ENCODE measurements around the gene SUSD5.
A peak's percentile ranks its signal among the peaks of the same experiment; 100 is the strongest.

The SUSD5 gene

GRCh38 chr3:33119891-33120290 is 98.7 kb downstream of the SUSD5 start:
- Histone ChIP-seq H2AFZ (no peak overlapping the region), H3K36me3 (ENCODE audit: control insufficient read depth, insufficient read depth, low read length) (no peaks in the 10 kb centered on the region), H3K4me1 (peaks cover 5% of the 10 kb centered on the region), H3K9me3 (ENCODE audit: control insufficient read depth, low read length) (no peaks in the 10 kb centered on the region), H3K27me3 (ENCODE audit: control insufficient read depth, insufficient read depth, low read length) (no peaks in the 10 kb centered on the region), H3K27ac (no peak overlapping the region), H3K9ac (no peak overlapping the region), H3K79me2 (no peaks in the 10 kb centered on the region), H3K4me3 (ENCODE audit: low read depth, low read length) (no peak overlapping the region), H3K4me2 (ENCODE audit: low read length) (no peak overlapping the region)
- TF ChIP-seq CTCF (IDR thresholded peaks at IDR 0.05): no peak

GRCh38 chr3:33117461-33117860 is 101.1 kb downstream of the SUSD5 start:
- Histone ChIP-seq H3K9ac (no peak overlapping the region), H3K79me2 (no peaks in the 10 kb centered on the region), H3K36me3 (ENCODE audit: control insufficient read depth, insufficient read depth, low read length) (no peaks in the 10 kb centered on the region), H2AFZ (no peak overlapping the region), H3K4me3 (ENCODE audit: low read depth, low read length) (no peak overlapping the region), H3K4me1 (peaks cover 6% of the 10 kb centered on the region), H3K4me2 (ENCODE audit: low read length) (no peak overlapping the region), H3K9me3 (ENCODE audit: control insufficient read depth, low read length) (no peaks in the 10 kb centered on the region), H3K27me3 (ENCODE audit: control insufficient read depth, insufficient read depth, low read length) (no peaks in the 10 kb centered on the region), H3K27ac (no peak overlapping the region)
- no peak for TF ChIP-seq CTCF (IDR thresholded peaks at IDR 0.05)

GRCh38 chr3:33115024-33115768 is 103.4 kb downstream of the SUSD5 start:
- no peaks in the 10 kb centered on the region for H3K79me2 ChIP-seq
- H2AFZ ChIP-seq: peak overlapping the region; percentile 63
- peak overlapping the region; percentile 64 for H3K4me3 ChIP-seq (ENCODE audit: low read depth, low read length)
- no peak for TF ChIP-seq CTCF (IDR thresholded peaks at IDR 0.05)
- peak overlapping the region; percentile 57 for H3K27ac ChIP-seq
- no peaks in the 10 kb centered on the region for H3K27me3 ChIP-seq (ENCODE audit: control insufficient read depth, insufficient read depth, low read length)
- H3K9ac ChIP-seq: no peak overlapping the region
- no peaks in the 10 kb centered on the region for H3K9me3 ChIP-seq (ENCODE audit: control insufficient read depth, low read length)
- no peaks in the 10 kb centered on the region for H3K36me3 ChIP-seq (ENCODE audit: control insufficient read depth, insufficient read depth, low read length)
- H3K4me2 ChIP-seq (ENCODE audit: low read length): peak overlapping the region; percentile 88
- peaks cover 6% of the 10 kb centered on the region for H3K4me1 ChIP-seq

- H3K9me3 ChIP-seq (ENCODE audit: control insufficient read depth, low read length): no peaks in the 10 kb centered on the region
- TF ChIP-seq CTCF (IDR thresholded peaks at IDR 0.05): no peak
- peak overlapping the region; percentile 99 for H2AFZ ChIP-seq
- H3K9ac ChIP-seq: no peak overlapping the region
- H3K4me2 ChIP-seq (ENCODE audit: low read length): peak overlapping the region; percentile 88
- no peaks in the 10 kb centered on the region for H3K79me2 ChIP-seq
- H3K4me3 ChIP-seq (ENCODE audit: low read depth, low read length): peak overlapping the region; percentile 64
- peaks cover 6% of the 10 kb centered on the region for H3K4me1 ChIP-seq
- H3K36me3 ChIP-seq (ENCODE audit: control insufficient read depth, insufficient read depth, low read length): no peaks in the 10 kb centered on the region
- peak overlapping the region; percentile 75 for H3K27ac ChIP-seq
- no peaks in the 10 kb centered on the region for H3K27me3 ChIP-seq (ENCODE audit: control insufficient read depth, insufficient read depth, low read length)
These were observed 104.0 kb downstream of the SUSD5 start for GRCh38 chr3:33114622-33115023.
